ENCODE data around the gene ABCG4.
"Not testable (repeated sequence)": the region's sequence is repeated elsewhere in the genome, so short reads cannot be mapped to it uniquely, and the experiment has no call there.

The ABCG4 gene

DNA sequence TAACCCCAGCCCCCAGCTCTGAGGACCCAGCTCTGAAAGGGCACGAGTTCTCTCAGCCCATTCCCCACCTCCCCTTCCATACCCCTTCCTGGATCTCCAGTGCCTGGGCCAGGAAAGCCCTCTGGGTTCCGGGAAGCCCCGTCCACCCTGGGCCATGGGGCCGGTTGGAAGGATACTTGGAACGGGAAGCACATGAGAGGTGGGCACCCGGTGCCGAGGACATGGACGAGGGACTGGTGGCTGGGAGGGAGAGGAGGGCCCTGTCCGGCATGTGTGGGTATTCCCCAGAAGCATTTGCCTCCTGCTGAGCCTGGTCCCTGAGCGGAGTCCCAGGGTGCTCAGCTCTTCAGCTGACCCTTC lies 32.6 kb upstream of the ABCG4 start:
- no peak for DNase-seq (ENCODE audit: low read depth)

DNA sequence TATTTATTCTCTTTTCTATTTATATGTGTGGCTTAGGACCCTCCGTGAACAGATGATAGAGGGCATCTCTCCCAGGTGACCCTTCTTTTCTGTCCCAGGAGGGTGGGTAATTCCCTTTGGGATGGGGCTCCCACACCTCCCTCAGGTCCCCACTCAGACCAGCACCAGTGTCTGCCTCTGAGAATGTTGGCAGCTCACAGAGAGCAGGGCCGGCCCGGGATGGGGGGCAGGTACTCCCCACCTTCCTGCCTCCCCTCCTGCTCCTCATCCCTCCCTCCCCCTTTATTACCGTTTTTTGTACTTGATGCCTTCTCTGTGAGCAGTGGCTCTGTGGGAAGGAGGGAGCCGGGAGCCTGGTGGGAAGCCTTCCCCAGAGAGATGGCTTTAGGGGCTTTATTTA lies 32.3 kb upstream of the ABCG4 start:
- DNase-seq (ENCODE audit: low read depth): no peak

- no peak for DNase-seq (ENCODE audit: low read depth)
Measured at GRCh38 chr11:119117004-119117706, 31.7 kb upstream of the ABCG4 start.

GRCh38 chr11:119118227-119118626 lies 30.6 kb upstream of the ABCG4 start:
- no peak for DNase-seq (ENCODE audit: low read depth)

DNA sequence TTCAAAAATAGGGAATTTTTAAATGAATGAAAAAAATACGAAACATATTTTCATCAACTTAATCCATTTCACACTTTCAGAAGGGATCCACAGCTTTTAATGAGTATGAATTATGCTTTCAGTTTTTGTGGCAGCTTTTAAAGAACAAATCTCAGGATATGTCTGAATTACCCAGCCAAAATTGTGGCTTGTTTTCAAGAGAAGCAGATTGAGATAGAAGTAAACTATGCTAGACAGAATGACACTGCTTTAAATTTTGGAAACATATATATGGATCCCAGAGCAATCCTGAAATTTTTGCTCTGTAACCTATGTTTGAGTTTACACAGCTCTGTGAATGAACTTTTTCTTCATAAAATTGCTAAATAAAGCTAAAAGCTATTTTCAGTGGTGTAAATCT lies 29.9 kb upstream of the ABCG4 start:
- no peak for DNase-seq (ENCODE audit: low read depth)

- peak; percentile 78 for DNase-seq (ENCODE audit: low read depth)
Measured at GRCh38 chr11:119120639-119121007, 28.2 kb upstream of the ABCG4 start.

- peak; percentile 100 for DNase-seq (ENCODE audit: low read depth)
Measured at GRCh38 chr11:119121008-119121810, 27.6 kb upstream of the ABCG4 start, which contains the start of gene HINFP. HINFP (plus strand) TSS chr11:119121580; CDS start chr11:119126945, 5,365 bp downstream.

- no peak for DNase-seq (ENCODE audit: low read depth)
Measured at GRCh38 chr11:119121811-119122124, 27.1 kb upstream of the ABCG4 start.

DNA sequence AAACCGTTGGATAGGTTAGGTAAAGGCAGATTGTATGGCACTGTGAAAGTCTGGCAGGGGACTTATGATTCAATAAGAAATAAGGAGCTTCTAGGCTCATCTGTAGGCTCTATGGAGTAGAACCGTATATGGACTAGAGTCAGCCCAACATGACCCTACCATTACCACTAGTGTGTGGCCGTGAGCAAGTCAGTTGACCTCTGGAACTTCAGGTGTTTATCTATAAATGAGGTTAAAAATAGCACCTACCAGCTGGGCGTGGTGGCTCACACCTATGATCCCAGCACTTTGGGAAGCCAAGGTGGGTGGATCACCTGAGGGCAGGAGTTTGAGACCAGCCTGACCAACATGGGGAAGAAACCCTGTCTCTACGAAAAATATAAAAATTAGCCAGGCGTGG lies 23.0 kb upstream of the ABCG4 start:
- no peak for DNase-seq (ENCODE audit: low read depth)

DNA sequence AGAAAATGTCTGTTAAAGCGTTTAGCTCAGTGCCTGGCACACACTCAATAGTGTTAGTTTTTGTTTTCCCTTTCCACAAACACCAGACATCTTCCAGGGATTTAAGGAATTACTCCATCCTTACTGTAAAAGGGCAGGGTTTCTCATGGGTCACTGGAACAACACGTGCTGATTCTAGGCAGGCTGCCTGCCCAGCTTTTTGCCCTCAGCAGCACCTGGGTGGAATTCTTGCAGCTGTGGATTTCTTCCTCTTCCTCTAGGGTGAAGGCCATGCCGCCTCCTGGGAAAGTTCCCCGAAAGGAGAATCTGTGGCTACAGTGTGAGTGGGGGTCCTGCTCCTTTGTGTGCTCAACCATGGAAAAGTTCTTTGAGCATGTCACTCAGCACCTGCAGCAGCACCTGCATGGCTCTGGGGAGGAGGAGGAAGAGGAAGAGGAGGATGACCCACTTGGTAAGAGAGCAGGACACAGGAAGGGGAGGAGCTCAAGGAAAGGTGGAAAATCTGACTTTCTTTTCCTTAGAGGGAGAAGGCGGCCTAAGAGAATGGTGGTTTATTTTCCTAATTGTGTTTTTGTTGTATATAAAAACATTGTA lies 22.1 kb upstream of the ABCG4 start:
- DNase-seq (ENCODE audit: low read depth): no peak

GRCh38 chr11:119130662-119131061 lies 18.2 kb upstream of the ABCG4 start:
- DNase-seq (ENCODE audit: low read depth): peak; percentile 41

DNA sequence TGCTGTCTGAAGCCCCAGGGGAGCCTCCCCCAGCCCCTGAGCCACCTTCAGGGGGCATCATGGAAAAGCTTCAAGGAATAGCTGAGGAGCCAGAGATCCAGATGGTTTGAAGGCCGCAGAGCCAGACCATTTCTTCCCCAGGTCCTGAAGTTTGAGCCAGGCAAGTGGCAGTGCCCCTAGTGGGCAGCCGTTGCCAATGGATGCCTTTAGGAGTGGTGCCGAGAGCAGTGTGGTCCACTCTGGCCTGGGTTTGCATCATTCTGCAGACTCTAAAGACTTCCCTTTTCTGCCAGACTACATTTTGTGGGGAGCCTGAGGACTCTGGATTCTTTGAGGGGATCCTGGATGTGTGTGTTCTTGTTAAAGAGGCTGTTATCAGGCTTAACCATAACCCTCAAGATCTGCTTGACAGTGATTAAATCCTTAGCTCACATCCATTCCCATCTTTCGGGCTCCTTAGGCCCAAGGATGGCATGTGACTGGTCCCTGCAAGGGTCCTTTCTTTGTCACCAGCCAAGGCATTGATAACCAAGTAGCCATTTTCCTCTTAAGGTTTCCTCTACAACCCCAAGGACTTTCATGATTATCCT lies 14.4 kb upstream of the ABCG4 start:
- DNase-seq (ENCODE audit: low read depth): peak; percentile 16

- DNase-seq (ENCODE audit: low read depth): not testable (repeated sequence)
Measured at GRCh38 chr11:119139276-119139675, 9.6 kb upstream of the ABCG4 start.

GRCh38 chr11:119144825-119145486 lies 3.9 kb upstream of the ABCG4 start:
- DNase-seq (ENCODE audit: low read depth): peak; percentile 70

DNA sequence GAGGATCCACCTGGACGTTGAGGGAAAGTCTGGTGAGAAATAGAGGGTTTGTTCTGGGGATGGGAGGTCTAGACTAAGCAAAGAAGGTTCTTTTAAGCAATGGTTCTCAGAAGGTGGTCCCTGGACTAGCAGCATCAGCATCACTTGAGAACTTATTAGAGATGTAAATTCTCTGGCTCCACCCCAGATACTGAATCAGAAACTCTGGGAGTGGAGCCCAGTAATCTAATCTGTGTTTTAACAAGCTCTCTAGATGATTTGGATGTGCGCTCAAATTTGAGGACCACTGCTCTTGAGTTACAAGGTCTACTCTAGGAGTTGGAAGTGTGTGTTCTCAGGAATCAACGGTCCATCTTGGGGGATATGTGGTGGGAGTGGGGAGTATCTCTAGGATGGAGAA lies 3.3 kb upstream of the ABCG4 start:
- no peak for DNase-seq (ENCODE audit: low read depth)

DNA sequence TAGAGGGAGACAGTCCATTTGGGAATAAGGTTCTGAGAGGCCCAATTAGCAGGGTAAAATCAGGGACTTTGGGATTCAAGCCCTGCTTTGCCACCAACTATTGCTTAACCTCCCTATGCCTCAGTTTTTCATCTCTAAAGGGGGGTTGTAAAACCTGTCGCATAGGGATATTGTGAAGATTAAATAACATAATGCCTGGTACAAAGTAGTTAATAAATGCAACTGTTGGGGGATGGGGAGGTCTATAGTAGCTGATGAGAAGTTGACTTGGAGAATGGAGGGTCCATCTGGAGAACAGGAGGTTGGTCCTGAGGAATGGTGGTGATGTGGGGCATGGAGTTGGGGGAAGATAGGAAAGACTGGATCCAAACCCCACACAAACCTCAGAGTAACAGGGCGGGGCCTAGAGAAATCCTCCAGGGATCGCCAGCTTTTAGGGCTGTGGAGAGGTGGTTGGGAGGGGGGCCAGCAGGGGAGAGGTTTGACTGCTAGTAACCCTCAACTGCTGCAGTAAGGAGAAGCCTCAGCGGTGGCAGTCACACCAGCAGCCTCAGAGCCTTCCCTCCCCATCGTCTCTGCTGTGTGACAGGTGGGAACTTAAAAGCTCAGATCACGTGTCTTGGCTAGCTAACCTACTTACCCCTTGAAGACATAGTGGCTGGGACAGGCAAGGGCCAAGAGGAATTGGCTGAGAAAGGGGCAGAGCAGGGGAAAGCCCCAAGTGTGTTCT lies 1.1 kb upstream of the ABCG4 start:
- DNase-seq (ENCODE audit: low read depth): no peak

GRCh38 chr11:119148720-119149017 lies 183 bp upstream of the ABCG4 start:
- no peak for DNase-seq (ENCODE audit: low read depth)

- no peak for DNase-seq (ENCODE audit: low read depth)
Measured at GRCh38 chr11:119149786-119150275, 979 bp downstream of the ABCG4 start.

DNA sequence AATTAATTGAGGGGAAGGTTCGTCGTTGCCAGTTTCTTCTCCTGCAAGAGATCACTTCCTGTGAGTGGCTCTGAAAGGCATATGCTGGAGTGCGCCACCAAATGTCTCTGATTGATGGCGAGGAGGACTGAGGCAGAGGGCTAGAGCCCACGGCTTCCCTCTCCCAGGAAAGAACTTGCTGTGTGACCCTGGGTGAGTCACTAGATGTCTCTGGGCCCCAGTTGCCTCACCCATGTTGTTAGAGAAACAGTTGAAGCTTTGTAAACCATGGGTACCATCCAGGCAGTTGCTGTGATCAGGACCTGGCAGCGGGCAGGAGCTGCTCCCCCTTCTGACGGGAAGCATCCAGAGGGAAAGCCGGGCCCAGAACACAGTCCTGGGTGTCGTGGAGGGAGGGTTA lies 3.2 kb downstream of the ABCG4 start:
- DNase-seq (ENCODE audit: low read depth): no peak

DNA sequence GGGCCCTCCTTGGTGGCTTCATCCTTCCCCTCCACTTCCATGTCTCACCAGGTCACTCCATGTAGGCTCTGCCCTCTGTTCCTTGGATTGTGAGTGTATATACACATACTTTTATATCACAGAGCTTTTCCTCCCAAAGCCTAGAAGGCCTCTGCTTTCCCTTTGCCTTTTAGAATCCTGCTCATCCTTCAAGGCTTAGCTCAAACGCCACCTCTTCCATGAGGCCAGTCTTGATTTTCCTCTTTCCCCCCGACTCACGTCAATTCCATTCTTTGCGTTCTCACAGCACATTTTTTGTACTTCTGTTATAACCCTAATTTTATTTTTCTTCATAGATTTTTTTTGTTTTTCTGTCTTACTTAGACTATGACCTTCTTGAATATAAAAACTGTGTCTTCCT lies 3.8 kb downstream of the ABCG4 start:
- DNase-seq (ENCODE audit: low read depth): no peak

DNA sequence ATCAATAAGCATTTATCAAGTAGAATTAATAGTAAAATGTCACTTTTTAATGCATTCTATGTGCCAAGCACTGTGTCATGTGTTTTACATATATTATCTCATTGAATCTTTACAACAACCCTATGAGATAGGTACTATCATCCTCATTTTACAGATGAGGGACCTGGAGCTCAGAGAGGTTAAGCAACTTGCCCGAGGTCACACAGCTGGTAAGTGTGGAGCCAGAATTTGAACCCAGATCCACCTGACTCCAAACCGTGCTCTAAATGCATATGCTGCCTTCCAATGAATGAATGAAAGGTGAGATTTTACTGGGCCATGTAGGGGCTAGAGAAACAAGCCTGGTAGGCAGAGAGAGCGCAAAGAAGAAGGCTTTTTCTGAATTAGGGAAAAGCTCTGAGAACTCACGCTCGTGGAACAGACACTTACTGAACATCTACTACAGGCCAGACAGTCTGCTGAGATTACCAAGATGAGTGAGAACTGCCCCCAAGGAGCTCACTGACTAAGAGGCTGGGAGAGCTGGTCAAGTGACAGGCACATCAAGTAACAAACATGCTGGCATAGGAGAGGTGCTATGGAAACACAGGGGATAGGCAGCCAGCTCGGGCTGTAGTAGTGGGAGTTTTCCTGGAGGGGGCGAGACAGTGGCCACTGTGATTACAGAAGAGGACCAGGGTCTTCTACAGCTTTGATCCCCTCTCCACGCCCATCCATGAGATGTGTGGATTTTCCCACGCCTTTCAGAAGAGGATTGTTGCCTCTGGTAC lies 4.4 kb downstream of the ABCG4 start:
- DNase-seq (ENCODE audit: low read depth): no peak
